ENCODE data around the gene VCL.

The VCL gene

DNA sequence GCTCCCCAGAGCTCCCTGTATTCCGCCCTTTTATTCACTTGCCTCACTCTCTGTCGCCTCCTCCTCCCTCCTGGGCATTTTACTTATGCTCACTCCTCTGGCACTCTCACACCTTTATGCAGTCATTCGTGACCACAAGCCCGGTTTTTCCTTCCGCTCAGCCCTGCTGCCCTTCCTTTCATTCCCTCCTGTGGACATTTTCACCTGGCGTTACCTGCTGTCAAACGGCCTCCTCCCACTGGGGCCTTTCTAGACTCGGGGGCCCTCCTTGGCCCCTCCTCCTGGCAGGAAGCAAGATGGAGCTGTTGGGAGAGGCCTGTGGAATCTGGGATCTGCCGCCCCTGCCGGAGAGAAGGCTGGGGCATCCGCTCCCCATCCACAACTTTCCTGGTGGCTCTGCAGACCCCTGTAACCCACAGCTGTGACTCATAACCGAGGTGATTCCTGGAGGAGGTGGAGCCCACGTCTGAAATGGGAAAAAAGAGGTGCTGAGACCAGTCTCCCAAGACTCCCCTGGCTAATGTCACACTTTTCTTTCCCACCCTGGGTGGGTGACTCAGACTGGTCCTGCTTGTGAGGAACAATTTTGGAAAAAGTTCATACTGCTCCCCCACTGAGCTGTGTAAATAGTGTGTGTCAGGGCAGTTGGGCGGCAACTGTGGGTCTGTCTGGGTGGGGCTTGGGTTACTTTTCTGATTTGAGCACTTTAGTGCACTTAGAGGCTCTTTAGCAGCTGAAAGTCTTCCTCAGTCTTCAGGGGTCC lies 1.2 kb downstream of the VCL start:
- TF ChIP-seq EGR1 (IDR thresholded peaks at IDR 0.05) (no peak), NFIC (IDR thresholded peaks at IDR 0.05) (peak; percentile 56), EP300 (IDR thresholded peaks at IDR 0.05; ENCODE audit: borderline replicate concordance) (peak; percentile 64; the same call in 1 of the 2 replicates), FOXM1 (IDR thresholded peaks at IDR 0.05; ENCODE audit: borderline replicate concordance, low read depth) (0 out of 2 replicates have a peak, but pooled peaks have one; percentile 66), YY1 (IDR thresholded peaks at IDR 0.05; ENCODE audit: low read depth) (peak; percentile 69), TAF1 (IDR thresholded peaks at IDR 0.05; ENCODE audit: low read depth) (peak; percentile 100), ZBTB7A (IDR thresholded peaks at IDR 0.05; ENCODE audit: low read depth) (peak; percentile 74; the same call in 1 of the 2 replicates), TCF12 (IDR thresholded peaks at IDR 0.05; ENCODE audit: low read depth) (peak; percentile 85), CREB1 (IDR thresholded peaks at IDR 0.05; ENCODE audit: low read depth) (no peak), TEAD4 (IDR thresholded peaks at IDR 0.05) (peak; percentile 59), RAD21 (IDR thresholded peaks at IDR 0.05; ENCODE audit: low read depth) (no peak; the same call in none of the 2 replicates), REST (IDR thresholded peaks at IDR 0.05; ENCODE audit: low read depth) (no peak), CEBPB (IDR thresholded peaks at IDR 0.05) (no peak; the same call in 1 of the 2 replicates)
- TF ChIP-seq, protein P1, sequence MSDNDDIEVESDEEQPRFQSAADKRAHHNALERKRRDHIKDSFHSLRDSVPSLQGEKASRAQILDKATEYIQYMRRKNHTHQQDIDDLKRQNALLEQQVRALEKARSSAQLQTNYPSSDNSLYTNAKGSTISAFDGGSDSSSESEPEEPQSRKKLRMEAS (IDR thresholded peaks at IDR 0.05) = peak; percentile 53
- TF ChIP-seq, protein P2, sequence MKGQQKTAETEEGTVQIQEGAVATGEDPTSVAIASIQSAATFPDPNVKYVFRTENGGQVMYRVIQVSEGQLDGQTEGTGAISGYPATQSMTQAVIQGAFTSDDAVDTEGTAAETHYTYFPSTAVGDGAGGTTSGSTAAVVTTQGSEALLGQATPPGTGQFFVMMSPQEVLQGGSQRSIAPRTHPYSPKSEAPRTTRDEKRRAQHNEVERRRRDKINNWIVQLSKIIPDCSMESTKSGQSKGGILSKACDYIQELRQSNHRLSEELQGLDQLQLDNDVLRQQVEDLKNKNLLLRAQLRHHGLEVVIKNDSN (IDR thresholded peaks at IDR 0.05) = no peak

- TF ChIP-seq TEAD4 (IDR thresholded peaks at IDR 0.05) = peak; percentile 29; the same call in 1 of the 2 replicates
- TF ChIP-seq TCF12 (IDR thresholded peaks at IDR 0.05; ENCODE audit: low read depth) = no peak
Observed at GRCh38 chr10:73999703-74000102, 1.8 kb downstream of the VCL start.

- TF ChIP-seq, protein P1 (IDR thresholded peaks at IDR 0.05) = no peak
- no peak for TF ChIP-seq TEAD4 (IDR thresholded peaks at IDR 0.05)
- no peak for TF ChIP-seq RAD21 (IDR thresholded peaks at IDR 0.05; ENCODE audit: low read depth)
- TF ChIP-seq ZBTB7A (IDR thresholded peaks at IDR 0.05; ENCODE audit: low read depth) = no peak
- no peak for TF ChIP-seq REST (IDR thresholded peaks at IDR 0.05; ENCODE audit: low read depth)
- TF ChIP-seq TCF12 (IDR thresholded peaks at IDR 0.05; ENCODE audit: low read depth) = no peak
- TF ChIP-seq CEBPB (IDR thresholded peaks at IDR 0.05) = no peak
- TF ChIP-seq, protein P2 (IDR thresholded peaks at IDR 0.05) = no peak
- TF ChIP-seq YY1 (IDR thresholded peaks at IDR 0.05; ENCODE audit: low read depth) = no peak
- TF ChIP-seq EGR1 (IDR thresholded peaks at IDR 0.05) = no peak
- no peak for TF ChIP-seq TAF1 (IDR thresholded peaks at IDR 0.05; ENCODE audit: low read depth)
- no peak for TF ChIP-seq EP300 (IDR thresholded peaks at IDR 0.05; ENCODE audit: borderline replicate concordance)
- TF ChIP-seq NFIC (IDR thresholded peaks at IDR 0.05) = no peak
- TF ChIP-seq CREB1 (IDR thresholded peaks at IDR 0.05; ENCODE audit: low read depth) = no peak
- no peak for TF ChIP-seq FOXM1 (IDR thresholded peaks at IDR 0.05; ENCODE audit: borderline replicate concordance, low read depth)
Observed at GRCh38 chr10:74000892-74001669, 3.2 kb downstream of the VCL start.

GRCh38 chr10:74006269-74006668 lies 8.4 kb downstream of the VCL start:
- no peak for TF ChIP-seq RAD21 (IDR thresholded peaks at IDR 0.05; ENCODE audit: low read depth)
- TF ChIP-seq REST (IDR thresholded peaks at IDR 0.05; ENCODE audit: low read depth) = no peak
- TF ChIP-seq TEAD4 (IDR thresholded peaks at IDR 0.05) = no peak
- TF ChIP-seq, protein P2 (IDR thresholded peaks at IDR 0.05) = no peak
- no peak for TF ChIP-seq YY1 (IDR thresholded peaks at IDR 0.05; ENCODE audit: low read depth)
- no peak for TF ChIP-seq NFIC (IDR thresholded peaks at IDR 0.05)
- TF ChIP-seq, protein P1 (IDR thresholded peaks at IDR 0.05) = no peak
- TF ChIP-seq TCF12 (IDR thresholded peaks at IDR 0.05; ENCODE audit: low read depth) = no peak
- no peak for TF ChIP-seq CREB1 (IDR thresholded peaks at IDR 0.05; ENCODE audit: low read depth)
- TF ChIP-seq FOXM1 (IDR thresholded peaks at IDR 0.05; ENCODE audit: borderline replicate concordance, low read depth) = no peak
- TF ChIP-seq EP300 (IDR thresholded peaks at IDR 0.05; ENCODE audit: borderline replicate concordance) = no peak
- no peak for TF ChIP-seq ZBTB7A (IDR thresholded peaks at IDR 0.05; ENCODE audit: low read depth)
- no peak for TF ChIP-seq CEBPB (IDR thresholded peaks at IDR 0.05)
- no peak for TF ChIP-seq EGR1 (IDR thresholded peaks at IDR 0.05)
- TF ChIP-seq TAF1 (IDR thresholded peaks at IDR 0.05; ENCODE audit: low read depth) = no peak
